GM23338 (cell line): ENCODE data around the gene ZNF860. TPM values are rescaled to one million over a fixed set of nuclear protein-coding genes. Genes with fewer than 3 reads are reported as not detected.

Experiments
- ATAC-seq: fragments of 200-7000 bp; cut with Tn5 transposase; 3 replicates; pipeline ENCODE4 v1.9.1; 2020
- DNase-seq: peaks from one replicate; pipeline ENCODE4 v3.0.0-alpha.2; 2015; ENCODE audit warnings: low spot score
- H2AFZ ChIP-seq: fragments of 200-600 bp; sonication (generic); 2 replicates; pipeline ENCODE4 v1.8.0; 2016; ENCODE audit warnings: antibody characterized with exemption, mild to moderate bottlenecking, moderate library complexity
- H3F3A ChIP-seq: fragments of 200-600 bp; sonication (generic); replicated peaks from 2 replicates; pipeline ENCODE4 v1.8.0; 2017; ENCODE audit warnings: antibody characterized with exemption, mixed run types, low read depth
- H3K27ac ChIP-seq: fragments of 200-600 bp; sonication (generic); 2 replicates; pipeline ENCODE4 v1.6.1; 2016; ENCODE audit warnings: low read depth
- H3K27me3 ChIP-seq: fragments of 200-600 bp; sonication (generic); 2 replicates; pipeline ENCODE4 v1.8.0; 2016; ENCODE audit warnings: mild to moderate bottlenecking, mixed run types, moderate library complexity; ENCODE audit not compliant: insufficient read depth
- H3K36me3 ChIP-seq: fragments of 200-600 bp; sonication (generic); 2 replicates; pipeline ENCODE4 v1.8.0; 2016; ENCODE audit warnings: mild to moderate bottlenecking; ENCODE audit not compliant: insufficient read depth
- H3K4me1 ChIP-seq: fragments of 200-600 bp; sonication (generic); 2 replicates; pipeline ENCODE4 v1.8.0; 2016; ENCODE audit warnings: mild to moderate bottlenecking, moderate library complexity; ENCODE audit not compliant: insufficient read depth
- H3K4me2 ChIP-seq: fragments of 200-600 bp; sonication (generic); 2 replicates; pipeline ENCODE4 v1.7.1; 2017; ENCODE audit warnings: mixed run types
- H3K4me3 ChIP-seq: fragments of 200-600 bp; sonication (generic); 2 replicates; pipeline ENCODE4 v1.6.1; 2016; ENCODE audit warnings: mixed run types
- H3K79me2 ChIP-seq: fragments of 200-600 bp; sonication (generic); replicated peaks from 2 replicates; pipeline ENCODE4 v1.8.0; 2017; ENCODE audit warnings: mild to moderate bottlenecking; ENCODE audit not compliant: insufficient read depth
- H3K9me2 ChIP-seq: fragments of 200-600 bp; sonication (generic); 2 replicates; pipeline ENCODE4 v1.8.0; 2017; ENCODE audit not compliant: insufficient read depth
- H4K20me1 ChIP-seq: fragments of 200-600 bp; sonication (generic); replicated peaks from 2 replicates; pipeline ENCODE4 v1.8.0; 2017; ENCODE audit warnings: mild to moderate bottlenecking; ENCODE audit not compliant: insufficient read depth
- H3K27ac Mint-ChIP-seq: 2 replicates; pipeline ENCODE4 v1.8.0; 2020; ENCODE audit warnings: inconsistent platforms, mild to moderate bottlenecking, moderate library complexity, mixed read lengths
- H3K27me3 Mint-ChIP-seq: 3 replicates; pipeline ENCODE4 v1.8.0; 2022; ENCODE audit warnings: low read depth, mild to moderate bottlenecking, moderate library complexity, mixed read lengths, inconsistent platforms; ENCODE audit not compliant: insufficient read depth, poor library complexity
- H3K36me3 Mint-ChIP-seq: 3 replicates; pipeline ENCODE4 v1.8.0; 2021; ENCODE audit warnings: low read depth, mild to moderate bottlenecking, inconsistent platforms, moderate library complexity, mixed read lengths
- H3K4me1 Mint-ChIP-seq: 3 replicates; pipeline ENCODE4 v1.8.0; 2020; ENCODE audit warnings: mild to moderate bottlenecking, inconsistent platforms, mixed read lengths
- H3K4me3 Mint-ChIP-seq: 3 replicates; pipeline ENCODE4 v1.8.0; 2021; ENCODE audit warnings: moderate library complexity, mild to moderate bottlenecking, inconsistent platforms, mixed read lengths
- H3K9me3 Mint-ChIP-seq: 3 replicates; pipeline ENCODE4 v1.8.0; 2020; ENCODE audit warnings: moderate library complexity, mild to moderate bottlenecking, inconsistent platforms, mixed read lengths
- CREB1 ChIP-seq: fragments of 250-450 bp; sonication (Bioruptor Pico); IDR thresholded peaks from 2 replicates; pipeline ENCODE4 v1.5.0; 2020; ENCODE audit warnings: low read depth, mild to moderate bottlenecking, moderate library complexity
- CTCF ChIP-seq, 2 experiments: fragments of 200-600 bp in 1 of 2; sonication (generic) in 1 of 2; conservative IDR thresholded peaks; 2 replicates each; pipeline versions ENCODE4 v1.5.1 to v1.6.1; 2016 to 2017; ENCODE audit warnings: antibody characterized with exemption in 2 of 2, low read depth in 2 of 2, mild to moderate bottlenecking in 2 of 2, moderate library complexity in 1 of 2
- EZH2 ChIP-seq: fragments of 200-600 bp; sonication (generic); IDR thresholded peaks from one replicate; pipeline ENCODE4 v1.8.0; 2017; ENCODE audit warnings: antibody characterized with exemption, mild to moderate bottlenecking, low read depth; ENCODE audit not compliant: unreplicated experiment
- EZH2phosphoT487 ChIP-seq: fragments of 200-600 bp; sonication (generic); IDR thresholded peaks from one replicate; pipeline ENCODE4 v1.8.1; 2018; ENCODE audit warnings: antibody characterized with exemption; ENCODE audit not compliant: unreplicated experiment
- NANOG ChIP-seq: IDR thresholded peaks from 2 replicates; pipeline ENCODE4 v1.6.1; 2016; ENCODE audit warnings: antibody characterized with exemption, borderline replicate concordance
- STAT1 ChIP-seq: IDR thresholded peaks from one replicate; pipeline ENCODE4 v1.6.1; 2016; ENCODE audit warnings: antibody characterized with exemption; ENCODE audit not compliant: unreplicated experiment
- ZNF114 ChIP-seq: fragments of 250-450 bp; sonication (Bioruptor Pico); IDR thresholded peaks from 2 replicates; pipeline ENCODE4 v1.5.0; 2020; ENCODE audit warnings: mild to moderate bottlenecking, moderate library complexity
- ZNF462 ChIP-seq: fragments of 250-450 bp; sonication (Bioruptor Pico); IDR thresholded peaks from 2 replicates; pipeline ENCODE4 v1.5.0; 2020; ENCODE audit warnings: mild to moderate bottlenecking, moderate library complexity
- polyA plus RNA-seq: library from polyadenylated mRNA; unstranded; fragments of >200 nt; fragmentation: Nextera tagmentation; extraction: Ambion mirVana; gene quantifications from 2 replicates; pipeline ENCODE4 v1.2.1, GENCODE V29; 2016
- total RNA-seq: library from RNA; depleted of rRNA; stranded (reverse); fragments of >200 nt; shearing (Covaris generic); gene quantifications from 2 replicates; pipeline ENCODE4 v1.2.3, GENCODE V29; 2014

ZNF860 gene
- total and polyA plus RNA-seq, 2 experiments from 2014 or later: 5.2 to 12.4 TPM

GRCh38 chr3:32000877-32001276 is 19.3 kb downstream of the ZNF860 start:
- ATAC-seq (no peak), DNase-seq (no peak)
- Histone ChIP-seq H3K4me1 (peaks cover 28% of the 10 kb centered on the region), H3F3A (no peaks in the 10 kb centered on the region), H3K79me2 (no peaks in the 10 kb centered on the region), H3K4me3 (no peak overlapping the region), H3K27me3 (no peaks in the 10 kb centered on the region), H4K20me1 (no peaks in the 10 kb centered on the region), H3K27ac (no peak overlapping the region), H2AFZ (no peak overlapping the region), H3K36me3 (no peaks in the 10 kb centered on the region), H3K9me2 (no peaks in the 10 kb centered on the region), H3K4me2 (no peak overlapping the region)
- Mint-ChIP-seq H3K9me3 (no peaks in the 10 kb centered on the region), H3K36me3 (0 out of 3 replicates have a peak, but pooled peaks cover 3% of the 10 kb centered on the region), H3K4me1 (peaks cover 16% of the 10 kb centered on the region), H3K27me3 (peaks cover 3% of the 10 kb centered on the region), H3K27ac (no peak overlapping the region), H3K4me3 (no peak overlapping the region)
- TF ChIP-seq NANOG (no peak), ZNF462 (CRISPR knock-in tag) (no peak), CREB1 (CRISPR knock-in tag) (no peak), STAT1 (no peak), EZH2phosphoT487 (no peak), ZNF114 (CRISPR knock-in tag) (no peak), EZH2 (no peak), CTCF (conservative IDR thresholded peaks at IDR 0.05; ENCODE audit: low read depth in 2 of 2) (peak in 1 of 2 experiments; percentile 37; a peak in 3 of 4 replicates)
